GM12891 (cell line): ENCODE results near the gene BAG5.

Source experiments
- PAX5 ChIP-seq: IDR thresholded peaks from 2 replicates; pipeline ENCODE4 v1.6.1; 2011; ENCODE audit warnings: low read length, moderate library complexity, mild to moderate bottlenecking; ENCODE audit not compliant: insufficient read depth, severe bottlenecking
- POLR2A ChIP-seq: IDR thresholded peaks from 2 replicates; pipeline ENCODE4 v1.6.1; 2011; ENCODE audit warnings: low read depth, low read length, control low read depth
- POLR2AphosphoS5 ChIP-seq: IDR thresholded peaks from 2 replicates; pipeline ENCODE4 v1.6.1; 2011; ENCODE audit warnings: low read depth, low read length, control low read depth
- POU2F2 ChIP-seq: IDR thresholded peaks from 2 replicates; pipeline ENCODE4 v1.6.1; 2011; ENCODE audit warnings: low read depth, mild to moderate bottlenecking, control low read depth, low read length, moderate library complexity
- SPI1 ChIP-seq: IDR thresholded peaks from 2 replicates; pipeline ENCODE4 v1.6.1; 2011; ENCODE audit warnings: low read depth, low read length, control low read depth
- TAF1 ChIP-seq: IDR thresholded peaks from 2 replicates; pipeline ENCODE4 v1.6.1; 2011; ENCODE audit warnings: low read depth, low read length, control low read depth

DNA sequence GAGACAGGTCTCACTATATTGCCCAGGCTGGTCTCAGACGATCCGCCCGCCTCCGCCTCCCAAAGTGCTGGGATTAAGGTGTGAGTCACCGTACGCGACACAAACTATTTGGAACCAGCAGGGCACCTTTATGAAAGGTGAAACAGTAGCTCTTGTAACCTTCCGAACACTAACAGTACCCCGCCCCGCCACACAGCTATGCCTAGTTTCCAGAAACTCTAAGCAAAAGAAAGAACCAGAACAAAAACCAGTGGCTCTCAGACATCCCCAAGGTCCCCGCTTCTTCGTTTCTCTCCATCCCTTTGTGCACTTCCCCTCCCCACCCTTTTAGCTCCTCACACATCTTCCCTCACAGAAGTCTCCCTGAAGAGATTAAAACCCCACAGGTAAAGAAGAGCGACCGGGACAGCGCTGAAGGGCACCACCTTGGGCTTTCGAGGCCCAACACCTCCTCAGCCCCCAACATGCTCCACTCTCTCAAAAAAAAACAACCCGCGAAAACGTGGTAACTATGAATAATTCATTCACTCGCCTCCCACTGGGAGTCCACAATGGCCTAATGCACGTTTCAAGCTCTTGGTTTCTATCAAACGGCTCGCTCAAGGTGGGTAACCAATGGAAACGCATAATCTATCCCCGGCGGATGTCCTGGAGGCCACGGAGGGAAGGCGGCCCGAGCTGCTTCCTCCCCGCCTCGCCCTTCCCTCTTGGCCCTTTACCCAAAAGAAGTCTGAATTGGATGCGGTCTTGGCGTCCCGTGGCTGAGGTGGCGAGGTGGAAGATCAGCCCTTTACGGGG lies 877 bp downstream of the BAG5 start:
- TF ChIP-seq SPI1 = peak; percentile 24; the same call in 1 of the 2 replicates
- TF ChIP-seq POLR2A = no peak
- no peak for TF ChIP-seq POU2F2
- TF ChIP-seq POLR2AphosphoS5 = no peak
- TF ChIP-seq TAF1 = no peak
- no peak for TF ChIP-seq PAX5
